Uterus (tissue), 4 donors: Measurements from ENCODE around the gene CRIP1. TPM values are rescaled to one million over a fixed set of nuclear protein-coding genes. Genes with fewer than 3 reads are reported as not detected.

ENCODE experiments used
- DNase-seq, 2 donors: peaks; one replicate each; pipeline ENCODE4 v3.0.0-alpha.2; 2019 to 2020
- H3K27ac ChIP-seq, 2 donors: fragments of 200-600 bp; sonication (generic); 1 replicate in 1 of 2; 2 replicates in 1 of 2; pipeline ENCODE4 v1.5.1; 2016 to 2018
- H3K27me3 ChIP-seq, 2 donors: fragments of 200-600 bp; sonication (generic); one replicate each; pipeline ENCODE4 v1.5.1; 2018 to 2019; ENCODE audit warnings: control low read depth in 1 of 2
- H3K36me3 ChIP-seq, 2 donors: fragments of 200-600 bp; sonication (generic); one replicate each; pipeline ENCODE4 v1.5.1; 2019; ENCODE audit warnings: control low read depth in 1 of 2
- H3K4me1 ChIP-seq, 2 donors: fragments of 200-600 bp; sonication (generic); one replicate each; pipeline ENCODE4 v1.5.1; 2018 to 2019; ENCODE audit warnings: control low read depth in 1 of 2
- H3K4me3 ChIP-seq, 2 donors: fragments of 200-600 bp; sonication (generic); 1 replicate in 1 of 2; 2 replicates in 1 of 2; pipeline ENCODE4 v1.5.1; 2018 to 2019; ENCODE audit warnings: mild to moderate bottlenecking in 1 of 2
- H3K9me3 ChIP-seq, 2 donors: fragments of 200-600 bp; sonication (generic); one replicate each; pipeline ENCODE4 v1.5.1; 2019; ENCODE audit warnings: control low read depth in 1 of 2
- POLR2A ChIP-seq, 2 donors: fragments of 450-650 bp; IDR thresholded peaks; one replicate each; pipeline ENCODE4 v1.6.1; 2016; ENCODE audit warnings: antibody characterized with exemption in 2 of 2, mild to moderate bottlenecking in 1 of 2, moderate library complexity in 1 of 2
- intact Hi-C: fragments of 100-400 bp; cut with DNase I; formaldehyde crosslinking; loops from one replicate; pipeline ENCODE4 v1.15.1; 2023; ENCODE audit warnings: low total_unique reads
- total RNA-seq, 4 donors: library from RNA; depleted of rRNA in 3 of 4; stranded (reverse); fragments of >200 nt in 3 of 4; gene quantifications; one replicate each; pipeline versions ENCODE4 v1.1.0 to v1.2.4, GENCODE V29; 2014 to 2023
- TF ChIP-seq, protein P1 (sequence below), 4 experiments: fragments of 200-600 bp in 2 of 4; fragments of 450-650 bp in 2 of 4; sonication (generic) in 2 of 4; IDR thresholded peaks; one replicate each; pipeline ENCODE4 v1.5.1; 2016 to 2019; ENCODE audit warnings: antibody characterized with exemption in 4 of 4, mild to moderate bottlenecking in 2 of 4, moderate library complexity in 1 of 4
- donor health status: DM: yes; HTN: yes; CAD: no.

The CRIP1 gene
- total RNA-seq, 4 donors from 2014 or later: 0.51 to 64.7 (median 34.4) TPM

DNA sequence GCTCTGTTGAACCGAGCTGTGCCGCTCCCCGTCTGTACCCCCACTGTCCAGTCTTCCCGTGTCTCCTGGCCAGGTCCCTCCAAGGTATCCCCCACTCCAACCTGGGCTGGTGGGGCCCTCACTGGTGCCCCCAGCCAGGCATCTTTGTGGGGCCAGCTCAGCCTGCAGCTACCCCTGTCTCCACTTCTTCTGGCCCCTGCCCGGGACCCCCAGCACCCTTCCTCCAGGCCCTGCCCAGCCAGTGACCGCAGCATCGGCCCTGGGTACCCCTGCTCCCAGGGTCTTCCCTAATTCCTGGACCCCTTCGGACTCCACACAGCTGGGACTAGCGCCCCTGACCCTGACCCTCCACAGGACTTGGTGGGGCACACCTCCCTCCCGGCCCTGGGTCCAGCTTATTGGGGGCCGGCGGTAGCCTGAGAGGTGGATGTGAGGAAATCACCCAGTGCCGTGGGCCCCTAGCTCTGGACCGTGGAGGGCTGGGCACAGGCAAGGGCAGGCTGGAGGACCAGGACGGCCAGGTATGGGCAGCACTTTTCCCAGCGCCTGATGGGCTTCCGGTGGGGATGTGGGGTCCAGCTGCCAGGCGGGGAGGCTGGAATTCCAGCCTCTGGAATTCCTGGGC, 4.1 kb upstream of the CRIP1 start:
- peaks cover 0 to 5% of the 10 kb centered on the region in 2 donors for H3K27me3 ChIP-seq
- H3K4me1 ChIP-seq: peaks cover 0 to 55% of the 10 kb centered on the region in 2 donors
- intact Hi-C loops: no loop called here
- H3K9me3 ChIP-seq: no peaks in the 10 kb centered on the region
- no peak for TF ChIP-seq POLR2A (IDR thresholded peaks at IDR 0.05)
- TF ChIP-seq, protein P1, sequence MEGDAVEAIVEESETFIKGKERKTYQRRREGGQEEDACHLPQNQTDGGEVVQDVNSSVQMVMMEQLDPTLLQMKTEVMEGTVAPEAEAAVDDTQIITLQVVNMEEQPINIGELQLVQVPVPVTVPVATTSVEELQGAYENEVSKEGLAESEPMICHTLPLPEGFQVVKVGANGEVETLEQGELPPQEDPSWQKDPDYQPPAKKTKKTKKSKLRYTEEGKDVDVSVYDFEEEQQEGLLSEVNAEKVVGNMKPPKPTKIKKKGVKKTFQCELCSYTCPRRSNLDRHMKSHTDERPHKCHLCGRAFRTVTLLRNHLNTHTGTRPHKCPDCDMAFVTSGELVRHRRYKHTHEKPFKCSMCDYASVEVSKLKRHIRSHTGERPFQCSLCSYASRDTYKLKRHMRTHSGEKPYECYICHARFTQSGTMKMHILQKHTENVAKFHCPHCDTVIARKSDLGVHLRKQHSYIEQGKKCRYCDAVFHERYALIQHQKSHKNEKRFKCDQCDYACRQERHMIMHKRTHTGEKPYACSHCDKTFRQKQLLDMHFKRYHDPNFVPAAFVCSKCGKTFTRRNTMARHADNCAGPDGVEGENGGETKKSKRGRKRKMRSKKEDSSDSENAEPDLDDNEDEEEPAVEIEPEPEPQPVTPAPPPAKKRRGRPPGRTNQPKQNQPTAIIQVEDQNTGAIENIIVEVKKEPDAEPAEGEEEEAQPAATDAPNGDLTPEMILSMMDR (IDR thresholded peaks at IDR 0.05): no peak
- DNase-seq: no peak
- H3K27ac ChIP-seq: peak overlapping the region; percentile 75 to 90
- no peaks in the 10 kb centered on the region for H3K36me3 ChIP-seq
- no peak overlapping the region for H3K4me3 ChIP-seq

DNA sequence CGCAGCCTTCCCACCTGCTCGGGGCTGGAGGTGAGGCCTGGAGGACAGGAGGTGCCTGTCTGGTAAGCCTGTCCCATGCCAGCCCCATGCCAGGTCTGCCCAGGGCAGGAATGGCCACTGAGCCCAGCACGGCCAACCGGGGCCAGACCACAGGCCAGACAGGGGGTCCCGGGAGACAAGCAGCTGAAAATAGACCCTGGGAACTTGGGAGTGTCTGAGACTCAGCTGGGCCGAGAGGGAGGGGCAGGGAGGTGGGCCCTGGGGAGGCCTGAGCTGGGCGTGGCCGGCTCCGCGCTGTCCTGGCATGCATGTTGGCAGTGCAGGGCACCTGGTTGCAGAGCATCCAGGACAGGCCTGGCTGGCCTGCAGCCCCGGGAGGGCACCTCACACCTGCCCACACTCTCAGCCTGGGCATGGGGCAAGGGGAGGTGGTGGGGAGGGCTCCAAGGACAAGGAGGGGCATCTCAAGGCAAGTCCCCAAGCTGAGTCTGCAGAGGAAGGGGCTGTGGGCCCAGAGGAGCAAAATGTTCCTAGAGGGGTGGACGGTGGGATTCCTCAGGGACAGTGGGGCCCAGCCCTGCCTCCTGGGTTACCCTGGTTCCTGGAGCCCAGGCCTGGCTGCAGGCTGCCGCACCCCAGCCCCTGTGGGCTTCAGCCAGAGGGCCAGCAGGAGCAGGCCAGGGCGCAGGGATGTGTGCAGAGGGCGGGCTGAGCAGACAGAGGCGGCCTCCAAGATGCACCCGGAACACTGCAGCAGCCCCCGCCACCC, 3.2 kb upstream of the CRIP1 start:
- TF ChIP-seq, protein P1 (IDR thresholded peaks at IDR 0.05): no peak
- no peak for TF ChIP-seq POLR2A (IDR thresholded peaks at IDR 0.05)
- Histone ChIP-seq H3K4me1 (peaks cover 0 to 48% of the 10 kb centered on the region in 2 donors), H3K36me3 (no peaks in the 10 kb centered on the region), H3K4me3 (no peak overlapping the region), H3K27ac (peak overlapping the region; percentile 75 to 90), H3K9me3 (no peaks in the 10 kb centered on the region), H3K27me3 (peaks cover 0 to 5% of the 10 kb centered on the region in 2 donors)
- DNase-seq: peak in 1 of 2 donors; percentile 42
- intact Hi-C loops: no loop called here

DNA sequence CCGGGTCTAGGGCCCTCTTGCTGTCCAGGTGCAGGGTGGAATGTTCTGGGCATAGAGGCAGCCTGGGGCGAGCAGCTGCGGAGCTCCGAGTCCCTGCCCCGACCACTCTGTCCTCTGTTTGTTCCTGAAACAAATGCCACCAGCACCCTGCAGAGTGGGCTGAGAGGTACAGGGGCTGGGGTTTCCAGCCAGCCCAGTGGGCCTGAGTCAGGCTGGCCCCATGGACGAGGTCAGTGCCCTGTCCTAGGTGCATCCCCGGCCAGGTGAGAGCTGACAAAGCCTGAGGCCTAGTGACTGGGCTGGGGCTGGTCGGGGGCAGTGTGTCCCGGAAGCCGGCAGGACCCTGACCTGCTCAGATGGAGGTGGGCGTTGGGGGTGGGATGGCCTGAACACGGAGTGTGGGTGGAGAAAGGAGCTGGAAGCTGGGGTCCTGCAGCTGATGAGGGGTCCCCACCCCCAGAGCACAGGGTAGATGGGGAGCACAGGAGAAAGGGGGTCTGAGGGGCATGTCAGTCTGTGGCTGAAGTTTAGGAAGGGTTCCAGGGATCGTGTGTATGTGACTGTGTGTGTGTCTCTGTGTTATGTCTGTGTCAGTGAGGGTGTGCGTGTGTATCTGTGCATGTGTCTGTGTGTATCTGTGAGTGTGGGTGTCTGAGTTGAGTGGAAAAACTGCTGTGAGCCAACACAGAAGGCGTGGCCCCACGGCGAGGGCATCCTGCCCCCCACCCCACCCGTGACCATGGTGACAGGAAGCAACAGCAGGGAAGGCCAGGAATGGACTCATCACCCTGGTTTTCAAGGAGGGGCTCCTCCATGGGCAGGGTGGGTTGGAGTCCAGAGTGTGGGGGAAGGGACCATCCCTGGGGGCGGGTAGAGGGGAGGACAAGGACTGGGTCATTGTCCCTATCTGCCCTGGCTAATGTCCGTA, 2.4 kb upstream of the CRIP1 start:
- Histone ChIP-seq H3K4me1 (peaks cover 0 to 51% of the 10 kb centered on the region in 2 donors), H3K27me3 (peaks cover 0 to 5% of the 10 kb centered on the region in 2 donors), H3K27ac (peak overlapping the region; percentile 47 to 72), H3K4me3 (no peak overlapping the region), H3K9me3 (no peaks in the 10 kb centered on the region), H3K36me3 (no peaks in the 10 kb centered on the region)
- intact Hi-C loops: no loop called here
- DNase-seq: peak; percentile 62 to 68
- TF ChIP-seq POLR2A (IDR thresholded peaks at IDR 0.05): no peak
- TF ChIP-seq, protein P1 (IDR thresholded peaks at IDR 0.05): no peak

DNA sequence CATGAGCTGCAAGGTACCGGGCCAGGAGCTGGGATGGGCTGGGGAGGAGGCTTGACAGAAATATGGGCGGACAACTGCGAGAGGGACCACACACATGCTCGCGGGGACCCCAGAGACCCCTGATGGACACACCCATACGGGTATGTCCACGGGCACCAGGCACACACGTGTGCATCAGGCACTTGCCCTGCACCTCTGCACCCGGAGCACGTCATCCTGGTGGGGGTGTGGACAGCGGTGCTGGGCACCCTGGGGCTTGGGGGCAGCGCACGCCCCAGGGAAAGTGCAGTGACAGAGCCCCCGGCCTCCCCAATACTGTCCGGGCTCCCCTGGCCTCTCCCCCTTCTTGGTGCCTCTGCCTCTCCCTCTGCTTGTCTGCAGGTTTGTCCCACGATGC, 1.7 kb upstream of the CRIP1 start:
- peaks cover 0 to 57% of the 10 kb centered on the region in 2 donors for H3K4me1 ChIP-seq
- H3K9me3 ChIP-seq: no peaks in the 10 kb centered on the region
- peaks cover 0 to 5% of the 10 kb centered on the region in 2 donors for H3K27me3 ChIP-seq
- no peak for DNase-seq
- H3K4me3 ChIP-seq: no peak overlapping the region
- no peaks in the 10 kb centered on the region for H3K36me3 ChIP-seq
- intact Hi-C loops: no loop called here
- TF ChIP-seq, protein P1 (IDR thresholded peaks at IDR 0.05): no peak
- TF ChIP-seq POLR2A (IDR thresholded peaks at IDR 0.05): no peak
- peak overlapping the region; percentile 72 to 78 for H3K27ac ChIP-seq
